Smooth muscle cell (in vitro differentiated cells): ENCODE measurements around the gene KIF13A. TPM values are rescaled to one million over a fixed set of nuclear protein-coding genes. Genes with fewer than 3 reads are reported as not detected.
"Not testable (repeated sequence)": the region's sequence is repeated elsewhere in the genome, so short reads cannot be mapped to it uniquely, and the experiment has no call there.

ENCODE experiments used
- DNase-seq: peaks from one replicate; lab custom pipeline; 2025; ENCODE audit not compliant: unreplicated experiment; lab: John Stamatoyannopoulos, UW
- H2AFZ ChIP-seq: fragments of 200-600 bp; sonication (generic); 2 replicates; pipeline ENCODE4 v1.6.0; 2016; ENCODE audit warnings: antibody characterized with exemption, low read depth, mild to moderate bottlenecking
- H3F3A ChIP-seq: fragments of 200-600 bp; sonication (generic); 2 replicates; pipeline ENCODE4 v1.6.0; 2017; ENCODE audit warnings: antibody characterized with exemption, low read depth
- H3K27ac ChIP-seq: fragments of 200-600 bp; sonication (generic); 2 replicates; pipeline ENCODE4 v1.5.1; 2016; ENCODE audit warnings: low read depth, mild to moderate bottlenecking
- H3K27me3 ChIP-seq: fragments of 200-600 bp; sonication (generic); 2 replicates; pipeline ENCODE4 v1.6.1; 2016; ENCODE audit warnings: low read depth, mild to moderate bottlenecking
- H3K36me3 ChIP-seq: fragments of 200-600 bp; sonication (generic); 2 replicates; pipeline ENCODE4 v1.5.1; 2016; ENCODE audit warnings: low read depth
- H3K4me1 ChIP-seq: fragments of 200-600 bp; sonication (generic); 2 replicates; pipeline ENCODE4 v1.5.1; 2016; ENCODE audit warnings: low read depth
- H3K4me2 ChIP-seq: fragments of 200-600 bp; sonication (generic); 2 replicates; pipeline ENCODE4 v1.6.0; 2016; ENCODE audit warnings: mild to moderate bottlenecking
- H3K4me3 ChIP-seq: fragments of 200-600 bp; sonication (generic); 2 replicates; pipeline ENCODE4 v1.5.1; 2016; ENCODE audit warnings: mild to moderate bottlenecking
- H3K79me2 ChIP-seq: fragments of 200-600 bp; sonication (generic); 2 replicates; pipeline ENCODE4 v1.6.0; 2016; ENCODE audit warnings: low read depth, mild to moderate bottlenecking
- H3K9ac ChIP-seq: fragments of 200-600 bp; sonication (generic); 2 replicates; pipeline ENCODE4 v1.6.0; 2016; ENCODE audit warnings: low read depth
- H3K9me3 ChIP-seq: fragments of 200-600 bp; sonication (generic); replicated peaks from 2 replicates; pipeline ENCODE4 v1.5.1; 2016; ENCODE audit warnings: low read depth
- H4K20me1 ChIP-seq: fragments of 200-600 bp; sonication (generic); 2 replicates; pipeline ENCODE4 v1.6.0; 2016; ENCODE audit warnings: low read depth
- WGBS: methylation state at CpG from one replicate; pipeline ENCODE4 v1.1.7; 2016; ENCODE audit warnings: low lambda C conversion rate; 5-methylcytosine and 5-hydroxymethylcytosine counted together
- polyA plus RNA-seq: library from polyadenylated mRNA; unstranded; fragments of >200 nt; fragmentation: Nextera tagmentation; extraction: Ambion mirVana; gene quantifications from 2 replicates; pipeline ENCODE4 v1.2.1, GENCODE V29; 2016
- total RNA-seq: library from RNA; depleted of rRNA; stranded (reverse); fragments of >200 nt; gene quantifications from 2 replicates; pipeline ENCODE4 v1.2.3, GENCODE V29; 2014
- TF ChIP-seq, protein P1 (sequence below): fragments of 200-600 bp; sonication (generic); IDR thresholded peaks from 2 replicates; pipeline ENCODE4 v1.5.1; 2017; ENCODE audit warnings: borderline replicate concordance, mild to moderate bottlenecking, antibody characterized with exemption; ENCODE audit not compliant: insufficient read depth, poor library complexity, severe bottlenecking

Gene KIF13A
- total and polyA plus RNA-seq, 2 experiments from 2014 or later: 10.4 to 28.4 TPM

DNA sequence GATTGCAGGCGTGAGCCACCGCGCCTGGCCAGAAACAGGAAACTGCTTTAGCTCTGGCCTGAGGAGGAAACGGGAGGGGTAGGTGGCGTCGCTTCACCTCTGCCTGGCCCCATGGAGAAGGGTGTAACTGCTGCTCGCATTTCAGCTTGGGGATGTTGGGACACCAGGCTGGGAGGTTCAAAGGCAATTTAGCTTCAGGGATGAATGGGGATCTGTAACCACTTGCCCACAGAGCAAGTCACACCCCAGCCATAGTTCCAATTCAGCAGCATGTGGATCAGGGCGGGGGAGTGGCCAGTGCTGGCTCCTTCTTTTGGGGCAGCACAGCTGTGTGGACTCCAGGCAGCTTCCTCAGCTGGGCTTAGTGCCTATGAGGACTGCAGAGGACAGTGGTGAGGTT lies 245.9 kb downstream of the KIF13A start:
- 77% methylated on average over 8 of the region's 8 CpGs for WGBS
- H3K27me3 ChIP-seq: no peaks in the 10 kb centered on the region
- no peak overlapping the region for H3K9ac ChIP-seq
- no peaks in the 10 kb centered on the region for H3K36me3 ChIP-seq
- no peak for DNase-seq
- H2AFZ ChIP-seq: no peak overlapping the region
- no peak overlapping the region for H3K27ac ChIP-seq
- no peak overlapping the region for H3K4me2 ChIP-seq
- TF ChIP-seq, protein P1, sequence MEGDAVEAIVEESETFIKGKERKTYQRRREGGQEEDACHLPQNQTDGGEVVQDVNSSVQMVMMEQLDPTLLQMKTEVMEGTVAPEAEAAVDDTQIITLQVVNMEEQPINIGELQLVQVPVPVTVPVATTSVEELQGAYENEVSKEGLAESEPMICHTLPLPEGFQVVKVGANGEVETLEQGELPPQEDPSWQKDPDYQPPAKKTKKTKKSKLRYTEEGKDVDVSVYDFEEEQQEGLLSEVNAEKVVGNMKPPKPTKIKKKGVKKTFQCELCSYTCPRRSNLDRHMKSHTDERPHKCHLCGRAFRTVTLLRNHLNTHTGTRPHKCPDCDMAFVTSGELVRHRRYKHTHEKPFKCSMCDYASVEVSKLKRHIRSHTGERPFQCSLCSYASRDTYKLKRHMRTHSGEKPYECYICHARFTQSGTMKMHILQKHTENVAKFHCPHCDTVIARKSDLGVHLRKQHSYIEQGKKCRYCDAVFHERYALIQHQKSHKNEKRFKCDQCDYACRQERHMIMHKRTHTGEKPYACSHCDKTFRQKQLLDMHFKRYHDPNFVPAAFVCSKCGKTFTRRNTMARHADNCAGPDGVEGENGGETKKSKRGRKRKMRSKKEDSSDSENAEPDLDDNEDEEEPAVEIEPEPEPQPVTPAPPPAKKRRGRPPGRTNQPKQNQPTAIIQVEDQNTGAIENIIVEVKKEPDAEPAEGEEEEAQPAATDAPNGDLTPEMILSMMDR: no peak
- no peaks in the 10 kb centered on the region for H3F3A ChIP-seq
- no peak overlapping the region for H3K4me3 ChIP-seq
- no peaks in the 10 kb centered on the region for H3K79me2 ChIP-seq
- H3K4me1 ChIP-seq: no peaks in the 10 kb centered on the region
- H3K9me3 ChIP-seq: peaks cover 4% of the 10 kb centered on the region
- H4K20me1 ChIP-seq: no peaks in the 10 kb centered on the region

DNA sequence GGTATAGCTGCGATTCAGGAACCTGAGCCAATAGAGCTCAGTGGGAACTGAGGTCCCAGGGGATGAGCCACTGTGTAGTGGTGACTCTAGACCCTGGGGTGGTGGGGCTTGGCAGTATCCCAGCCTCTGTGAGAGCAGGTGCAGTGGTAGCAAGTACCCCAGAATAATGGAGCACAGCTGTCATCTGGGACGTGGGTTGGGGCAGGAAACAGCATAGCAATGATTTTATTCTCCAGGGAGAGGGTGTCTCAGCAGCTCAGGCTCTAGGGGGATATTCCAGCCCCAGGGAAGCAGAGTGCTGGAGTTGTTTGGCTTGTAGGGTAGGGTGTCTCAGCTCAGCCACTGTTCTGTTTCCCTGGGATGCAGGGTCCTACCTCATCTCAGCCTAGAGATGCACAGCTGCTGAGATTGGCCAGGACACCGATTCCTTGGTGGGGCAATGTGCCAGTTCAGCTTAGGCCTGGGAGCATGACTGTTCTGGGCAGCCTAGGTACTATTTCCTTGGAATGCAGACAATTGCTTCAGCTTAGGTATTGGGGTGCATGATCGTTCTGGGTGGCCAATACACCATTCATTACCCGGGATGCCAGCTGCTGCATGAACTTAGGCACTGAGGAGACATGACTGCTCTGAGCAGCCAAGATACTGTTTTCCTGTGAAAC lies 246.7 kb downstream of the KIF13A start:
- H3F3A ChIP-seq: no peaks in the 10 kb centered on the region
- no peak overlapping the region for H2AFZ ChIP-seq
- H3K4me2 ChIP-seq: no peak overlapping the region
- WGBS: 88% methylated on average over 5 of the region's 5 CpGs
- DNase-seq: no peak
- H3K36me3 ChIP-seq: no peaks in the 10 kb centered on the region
- TF ChIP-seq, protein P1: no peak
- H3K4me1 ChIP-seq: no peaks in the 10 kb centered on the region
- peaks cover 4% of the 10 kb centered on the region for H3K9me3 ChIP-seq
- H3K27me3 ChIP-seq: no peaks in the 10 kb centered on the region
- H3K4me3 ChIP-seq: no peak overlapping the region
- H3K27ac ChIP-seq: no peak overlapping the region
- H4K20me1 ChIP-seq: no peaks in the 10 kb centered on the region
- H3K79me2 ChIP-seq: no peaks in the 10 kb centered on the region
- H3K9ac ChIP-seq: no peak overlapping the region

DNA sequence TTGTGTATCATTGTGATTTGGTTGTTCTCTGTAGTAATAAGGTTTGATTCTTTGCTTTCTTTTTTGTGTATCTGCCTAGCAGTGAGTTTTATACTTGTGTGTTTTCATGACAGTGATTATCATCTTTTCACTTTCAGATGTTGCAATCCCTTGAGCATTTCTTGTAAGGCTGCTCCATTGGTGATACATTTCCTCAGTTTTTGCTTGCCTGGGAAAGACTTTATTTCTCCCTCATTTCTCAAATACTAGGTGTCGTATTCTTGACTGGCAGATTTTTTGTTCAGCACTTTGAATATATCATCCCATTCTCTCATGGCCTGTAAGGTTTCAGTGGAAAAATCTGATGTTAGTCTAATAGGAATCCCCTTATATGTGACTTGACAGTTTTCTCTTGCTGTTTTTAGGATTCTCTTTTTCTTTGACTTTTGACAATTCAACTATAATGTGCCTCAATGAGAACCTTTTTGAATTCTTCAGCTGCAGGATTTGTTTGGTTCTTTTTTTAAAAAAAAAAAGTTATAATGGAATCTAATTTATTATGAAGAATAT lies 249.7 kb downstream of the KIF13A start:
- H3K4me2 ChIP-seq: no peak overlapping the region
- no peaks in the 10 kb centered on the region for H3K27me3 ChIP-seq
- peaks cover 4% of the 10 kb centered on the region for H3K9me3 ChIP-seq
- no peaks in the 10 kb centered on the region for H3F3A ChIP-seq
- 91% methylated on average over 1 of the region's 1 CpG for WGBS
- H3K9ac ChIP-seq: no peak overlapping the region
- H3K4me3 ChIP-seq: no peak overlapping the region
- no peak for DNase-seq
- no peak overlapping the region for H2AFZ ChIP-seq
- H3K36me3 ChIP-seq: no peaks in the 10 kb centered on the region
- no peaks in the 10 kb centered on the region for H3K4me1 ChIP-seq
- no peaks in the 10 kb centered on the region for H4K20me1 ChIP-seq
- H3K79me2 ChIP-seq: no peaks in the 10 kb centered on the region
- no peak overlapping the region for H3K27ac ChIP-seq
- TF ChIP-seq, protein P1: no peak

DNA sequence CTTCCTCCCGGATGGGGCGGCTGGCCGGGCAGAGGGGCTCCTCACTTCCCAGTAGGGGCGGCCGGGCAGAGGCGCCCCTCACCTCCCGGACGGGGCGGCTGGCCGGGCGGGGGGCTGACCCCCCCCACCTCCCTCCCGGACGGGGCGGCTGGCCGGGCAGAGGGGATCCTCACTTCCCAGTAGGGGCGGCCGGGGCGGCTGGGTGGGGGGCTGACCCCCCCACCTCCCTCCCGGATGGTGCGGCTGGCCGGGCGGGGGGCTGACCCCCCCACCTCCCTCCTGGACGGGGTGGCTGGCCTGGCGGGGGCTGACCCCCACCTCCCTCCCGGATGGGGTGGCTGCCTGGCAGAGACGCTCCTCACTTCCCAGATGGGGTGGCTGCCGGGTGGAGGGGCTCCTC lies 252.1 kb downstream of the KIF13A start:
- H3K4me3 ChIP-seq, H2AFZ ChIP-seq, H3K9ac ChIP-seq, H3F3A ChIP-seq, H4K20me1 ChIP-seq, H3K27ac ChIP-seq, H3K36me3 ChIP-seq, H3K9me3 ChIP-seq, H3K27me3 ChIP-seq, H3K4me1 ChIP-seq, DNase-seq, H3K4me2 ChIP-seq, H3K79me2 ChIP-seq: not testable (repeated sequence)
- WGBS: 100% methylated on average over 3 of the region's 27 CpGs
